Pancreas (tissue), 10 donors: ENCODE results near the gene MAGT1. TPM values are rescaled to one million over a fixed set of nuclear protein-coding genes. Genes with fewer than 3 reads are reported as not detected.
"Not testable (repeated sequence)": the region's sequence is repeated elsewhere in the genome, so short reads cannot be mapped to it uniquely, and the experiment has no call there.

Source experiments
- ATAC-seq, 4 donors: fragments of 200-7000 bp; cut with Tn5 transposase; one replicate each; pipeline versions ENCODE4 v1.8.0 to v1.9.1; 2020; ENCODE audit warnings: mild to moderate bottlenecking in 4 of 4, moderate library complexity in 4 of 4
- DNase-seq, 6 donors: peaks; one replicate each; pipeline ENCODE4 v3.0.0-alpha.2; 2020
- FAIRE-seq: peaks from 2 replicates; lab custom pipeline; 2012; peaks lifted over from hg19 to GRCh38; lab: Jason Lieb, UNC
- H3K27ac ChIP-seq, 4 donors: fragments of 200-600 bp; sonication (generic); 1 replicate in 3 of 4; 2 replicates in 1 of 4; pipeline versions ENCODE4 v1.5.0 to v1.8.0; 2020
- H3K27me3 ChIP-seq, 4 donors: fragments of 200-600 bp; one replicate each; pipeline ENCODE4 v1.8.0; 2021
- H3K36me3 ChIP-seq, 3 donors: fragments of 200-600 bp; sonication (generic) in 1 of 3; one replicate each; pipeline versions ENCODE4 v1.5.0 to v1.8.0; 2020 to 2021
- H3K4me1 ChIP-seq, 3 donors: fragments of 200-600 bp; one replicate each; pipeline ENCODE4 v1.8.0; 2021
- H3K4me3 ChIP-seq, 4 donors: fragments of 200-600 bp; sonication (generic) in 2 of 4; one replicate each; pipeline versions ENCODE4 v1.5.0 to v1.8.0; 2020 to 2021
- H3K9me3 ChIP-seq, 4 donors: fragments of 200-600 bp; one replicate each; pipeline ENCODE4 v1.8.0; 2021
- WGBS, 2 donors: extraction: QIAGEN DNeasy Blood & Tissue Kit; methylation state at CpG; one replicate each; pipeline ENCODE4 v1.1.7; 2013; 5-methylcytosine and 5-hydroxymethylcytosine counted together
- intact Hi-C, 3 donors: fragments of 100-400 bp; cut with DNase I; formaldehyde crosslinking; loops; one replicate each; pipeline versions ENCODE4 v1.11.1 to v1.14.2; 2022
- polyA plus RNA-seq, 2 donors: library from polyadenylated mRNA; stranded (reverse); fragments of 200-250 nt; gene quantifications; one replicate each; pipeline ENCODE4 v1.2.3, GENCODE V29; 2013
- total RNA-seq, 6 donors: library from RNA; stranded (reverse); fragmentation: NEBNext Ultra II Directional in 4 of 6; extraction: Animal tissue kit (Norgen Biotek cat#: 25700) in 4 of 6; gene quantifications; one replicate each; pipeline versions ENCODE4 v1.2.1 to v1.2.4, GENCODE V29; 2021 to 2023
- TF ChIP-seq, protein P1 (sequence below), 4 donors: fragments of 200-600 bp; sonication (generic) in 3 of 4; IDR thresholded peaks; one replicate each; pipeline versions ENCODE4 v1.5.0 to v1.8.0; 2021; ENCODE audit warnings: antibody characterized with exemption in 4 of 4
- donor health status: healthy with polysubstance abuse.
- donor health status: DM: no; HTN: no; CAD: no; lungs with moderate emphysema.
- donor health status: DM: no; HTN: no; CAD: no.
- donor health status: control.
- donor health status: control.
- donor health status: Bipolar disorder and iron deficiency.
- donor health status: DM: yes; HTN: yes; CAD: no.
- donor health status: DM: no; HTN: no; CAD: no.
- donor health status: DM: no; HTN: no; CAD: no.
- donor health status: DM: yes; HTN: yes; CAD: no.

Gene MAGT1
- total and polyA plus RNA-seq, 8 donors, result 7.4 to 51.3 (median 32.6) TPM

DNA sequence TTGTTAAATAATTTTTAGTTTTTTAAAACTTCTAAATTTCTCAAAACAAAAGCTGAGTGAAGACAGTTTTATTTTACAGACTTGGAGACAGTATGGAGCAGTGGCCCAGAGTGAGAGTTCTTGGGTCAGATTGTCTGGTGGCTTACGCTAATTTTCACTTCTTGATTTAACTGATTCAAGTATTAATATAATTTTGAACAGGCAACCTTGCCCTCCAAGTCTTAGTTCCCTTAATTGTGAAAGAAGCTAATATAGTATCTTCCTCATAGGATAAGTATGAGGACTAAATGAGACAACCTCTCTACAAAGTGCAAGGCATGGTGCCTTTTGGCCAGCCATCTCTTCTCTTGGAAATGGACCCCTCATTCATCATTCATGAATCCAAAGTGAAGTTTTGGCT is 40.7 kb upstream of the MAGT1 start:
- Histone ChIP-seq H3K27ac (no peak overlapping the region), H3K36me3 (no peaks in the 10 kb centered on the region), H3K9me3 (no peaks in the 10 kb centered on the region), H3K4me1 (peaks cover 0 to 15% (median 8%) of the 10 kb centered on the region in 3 donors), H3K27me3 (no peaks in the 10 kb centered on the region), H3K4me3 (no peak overlapping the region)
- 55 to 82% methylated on average over 1 of the region's 1 CpG for WGBS, 2 donors
- TF ChIP-seq, protein P1, sequence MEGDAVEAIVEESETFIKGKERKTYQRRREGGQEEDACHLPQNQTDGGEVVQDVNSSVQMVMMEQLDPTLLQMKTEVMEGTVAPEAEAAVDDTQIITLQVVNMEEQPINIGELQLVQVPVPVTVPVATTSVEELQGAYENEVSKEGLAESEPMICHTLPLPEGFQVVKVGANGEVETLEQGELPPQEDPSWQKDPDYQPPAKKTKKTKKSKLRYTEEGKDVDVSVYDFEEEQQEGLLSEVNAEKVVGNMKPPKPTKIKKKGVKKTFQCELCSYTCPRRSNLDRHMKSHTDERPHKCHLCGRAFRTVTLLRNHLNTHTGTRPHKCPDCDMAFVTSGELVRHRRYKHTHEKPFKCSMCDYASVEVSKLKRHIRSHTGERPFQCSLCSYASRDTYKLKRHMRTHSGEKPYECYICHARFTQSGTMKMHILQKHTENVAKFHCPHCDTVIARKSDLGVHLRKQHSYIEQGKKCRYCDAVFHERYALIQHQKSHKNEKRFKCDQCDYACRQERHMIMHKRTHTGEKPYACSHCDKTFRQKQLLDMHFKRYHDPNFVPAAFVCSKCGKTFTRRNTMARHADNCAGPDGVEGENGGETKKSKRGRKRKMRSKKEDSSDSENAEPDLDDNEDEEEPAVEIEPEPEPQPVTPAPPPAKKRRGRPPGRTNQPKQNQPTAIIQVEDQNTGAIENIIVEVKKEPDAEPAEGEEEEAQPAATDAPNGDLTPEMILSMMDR (IDR thresholded peaks at IDR 0.05), result no peak
- no peak for DNase-seq
- intact Hi-C loops, result no loop called here
- no peak for ATAC-seq
- FAIRE-seq, result no peak

GRCh38 chrX:77930581-77930980 is 35.3 kb upstream of the MAGT1 start:
- Histone ChIP-seq H3K27ac (no peak overlapping the region), H3K4me1 (peaks cover 0 to 3% (median 0%) of the 10 kb centered on the region in 3 donors), H3K27me3 (peaks cover 0 to 6% (median 0%) of the 10 kb centered on the region in 4 donors), H3K9me3 (no peaks in the 10 kb centered on the region), H3K36me3 (no peaks in the 10 kb centered on the region), H3K4me3 (no peak overlapping the region)
- DNase-seq (no peak), ATAC-seq (no peak), FAIRE-seq (no peak)
- TF ChIP-seq, protein P1 (IDR thresholded peaks at IDR 0.05), result no peak
- WGBS, 2 donors, result 75 to 87% methylated on average over 1 of the region's 1 CpG
- intact Hi-C loops, result no loop called here

DNA sequence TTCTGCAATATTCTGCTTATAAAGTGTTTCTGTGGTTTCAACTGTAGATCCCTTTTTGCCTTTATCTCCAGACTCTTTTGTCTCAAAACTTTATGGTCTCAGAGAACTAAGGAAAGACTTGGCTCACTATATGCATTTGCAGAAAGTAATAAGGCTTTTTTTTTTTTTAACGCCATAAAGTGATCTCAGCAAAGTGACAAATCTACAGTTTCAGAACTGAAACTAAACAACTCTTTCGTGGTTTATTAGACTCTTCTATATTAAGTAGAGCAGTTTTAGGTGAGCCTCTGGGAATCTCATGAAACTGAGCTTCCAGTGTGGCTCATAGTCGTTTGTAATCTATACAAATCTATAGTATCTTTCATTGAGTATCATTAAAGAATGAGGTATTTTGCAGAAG is 30.5 kb upstream of the MAGT1 start:
- 28 to 40% methylated on average over 3 of the region's 3 CpGs for WGBS, 2 donors
- no peak for ATAC-seq

GRCh38 chrX:77924320-77924859 is 29.2 kb upstream of the MAGT1 start:
- Histone ChIP-seq H3K4me3 (no peak overlapping the region), H3K4me1 (peaks cover 0 to 7% (median 3%) of the 10 kb centered on the region in 3 donors), H3K36me3 (no peaks in the 10 kb centered on the region), H3K9me3 (no peaks in the 10 kb centered on the region), H3K27ac (no peak overlapping the region), H3K27me3 (no peaks in the 10 kb centered on the region)
- ATAC-seq (no peak), FAIRE-seq (no peak), DNase-seq (no peak)
- TF ChIP-seq, protein P1 (IDR thresholded peaks at IDR 0.05), result no peak
- intact Hi-C loops, result no loop called here
- 57 to 72% methylated on average over 8 of the region's 8 CpGs for WGBS, 2 donors

More for the DNA sequence above, 30.5 kb upstream of the MAGT1 start:
- Histone ChIP-seq H3K27ac (no peak overlapping the region), H3K9me3 (no peaks in the 10 kb centered on the region), H3K4me3 (no peak overlapping the region), H3K36me3 (no peaks in the 10 kb centered on the region), H3K27me3 (peaks cover 0 to 6% (median 0%) of the 10 kb centered on the region in 4 donors), H3K4me1 (peaks cover 0 to 7% (median 3%) of the 10 kb centered on the region in 3 donors)
- DNase-seq (no peak), FAIRE-seq (peak; percentile 34)
- intact Hi-C loops, result no loop called here
- TF ChIP-seq, protein P1 (IDR thresholded peaks at IDR 0.05), result no peak

DNA sequence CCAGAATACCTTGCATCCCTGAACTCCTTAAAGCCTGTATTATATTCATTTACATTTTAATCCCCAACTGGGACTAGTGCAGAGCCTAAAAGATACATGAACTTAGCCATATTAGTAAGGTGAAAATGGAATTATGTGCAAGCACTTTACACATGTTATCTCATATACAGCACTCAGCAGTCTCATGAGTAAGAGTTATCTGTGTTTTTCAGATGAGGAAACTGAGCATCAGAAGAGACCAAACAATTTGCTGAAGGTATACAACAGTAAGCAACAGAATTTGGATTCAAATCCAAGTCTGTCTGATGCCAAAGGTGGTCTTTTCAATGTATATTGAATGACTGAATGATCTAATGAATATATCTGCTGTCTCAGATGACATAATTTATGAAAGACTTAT is 27.6 kb upstream of the MAGT1 start:
- intact Hi-C loops, result no loop called here
- no peak for DNase-seq
- no peak for FAIRE-seq
- Histone ChIP-seq H3K27me3 (no peaks in the 10 kb centered on the region), H3K36me3 (no peaks in the 10 kb centered on the region), H3K4me3 (no peak overlapping the region), H3K27ac (no peak overlapping the region), H3K9me3 (no peaks in the 10 kb centered on the region), H3K4me1 (peaks cover 0 to 9% (median 7%) of the 10 kb centered on the region in 3 donors)
- no peak for ATAC-seq
- TF ChIP-seq, protein P1 (IDR thresholded peaks at IDR 0.05), result no peak

DNA sequence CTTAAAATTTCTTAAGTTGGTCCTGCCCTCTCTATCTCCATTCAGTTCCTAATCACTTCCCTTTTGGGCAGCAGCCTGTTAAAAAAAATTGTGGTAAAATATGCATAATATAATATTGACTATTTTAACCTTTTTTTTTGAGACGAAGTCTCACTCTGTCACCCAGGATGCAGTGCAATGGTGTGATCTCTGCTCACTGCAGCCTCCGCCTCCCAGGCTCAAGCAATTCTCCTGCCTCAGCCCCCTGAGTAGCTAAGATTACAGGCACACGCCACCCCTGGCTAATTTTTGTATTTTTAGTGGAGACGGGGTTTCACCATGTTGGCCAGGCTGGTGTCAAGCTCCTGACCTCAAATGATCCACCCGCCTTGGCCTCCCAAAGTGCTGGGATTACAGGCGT is 24.1 kb upstream of the MAGT1 start:
- intact Hi-C loops, result loop anchor here in 1 of 3 donors (10.0 kb wide), 1 partner anchor 95 kb away; no protein-coding TSS in a partner anchor
- DNase-seq, result not testable (repeated sequence)
- WGBS, 2 donors, result 69 to 82% methylated on average over 6 of the region's 6 CpGs

More for the DNA sequence above, 24.1 kb upstream of the MAGT1 start:
- not testable (repeated sequence) for H3K4me3 ChIP-seq, H3K9me3 ChIP-seq, FAIRE-seq, ATAC-seq, H3K4me1 ChIP-seq, H3K27me3 ChIP-seq, H3K36me3 ChIP-seq, H3K27ac ChIP-seq
